B cell (primary cell): Measurements from ENCODE around the gene ANAPC5. TPM values are rescaled to one million over a fixed set of nuclear protein-coding genes. Genes with fewer than 3 reads are reported as not detected.

Experiments used
- ATAC-seq: fragments of 200-7000 bp; cut with Tn5 transposase; one replicate; pipeline ENCODE4 v1.10.0; 2021; ENCODE audit warnings: low read depth, mild to moderate bottlenecking, moderate number of reproducible peaks, moderate library complexity
- CTCF ChIA-PET: fragments of 350-600 bp; sonication (Branson Sonifier 250); formaldehyde crosslinking; loops from one replicate; lab custom pipeline; 2021; ENCODE audit warnings: antibody characterized with exemption, inconsistent platforms; lab: Charles Lee
- POLR2A ChIA-PET: fragments of 350-600 bp; sonication (Branson Sonifier 250); formaldehyde crosslinking; loops from one replicate; lab custom pipeline; 2021; ENCODE audit warnings: antibody characterized with exemption; lab: Charles Lee
- DNase-seq: peaks from one replicate; pipeline ENCODE4 v3.0.0; 2013
- H2AFZ ChIP-seq: 2 replicates; pipeline ENCODE4 v1.6.1; 2012; ENCODE audit warnings: mild to moderate bottlenecking, low read depth, low read length; ENCODE audit not compliant: insufficient read depth, poor library complexity, severe bottlenecking
- H3K27ac ChIP-seq, 2 donors: 1 replicate in 1 of 2; 2 replicates in 1 of 2; pipeline ENCODE4 v1.5.1; 2012 to 2013; ENCODE audit warnings: low read length in 2 of 2, mild to moderate bottlenecking in 2 of 2, moderate library complexity in 1 of 2
- H3K27me3 ChIP-seq, 4 experiments: fragments of 200-600 bp in 1 of 4; sonication (generic) in 1 of 4; replicated peaks in 1 of 4; 1 replicate in 2 of 4; 2 replicates in 2 of 4; pipeline versions ENCODE4 v1.6.1 to v1.7.0; 2013 to 2016; ENCODE audit warnings: low read length in 3 of 4, mild to moderate bottlenecking in 2 of 4, mixed read lengths in 1 of 4, moderate library complexity in 1 of 4; ENCODE audit not compliant: insufficient read depth in 4 of 4, control insufficient read depth in 3 of 4; ENCODE audit errors: control extremely low read depth in 1 of 4
- H3K36me3 ChIP-seq, 2 experiments: replicated peaks in 1 of 2; 1 replicate in 1 of 2; 2 replicates in 1 of 2; pipeline versions ENCODE4 v1.6.1 to v1.7.1; 2013; ENCODE audit warnings: low read length in 1 of 2; ENCODE audit not compliant: insufficient read depth in 2 of 2, control insufficient read depth in 1 of 2; ENCODE audit errors: control extremely low read depth in 1 of 2, extremely low read depth in 1 of 2
- H3K4me1 ChIP-seq, 2 donors: fragments of 200-600 bp in 1 of 2; sonication (generic) in 1 of 2; 1 replicate in 1 of 2; 2 replicates in 1 of 2; pipeline versions ENCODE4 v1.5.1 to v1.6.1; 2013 to 2017; ENCODE audit warnings: low read length in 2 of 2; ENCODE audit not compliant: control insufficient read depth in 2 of 2, insufficient read depth in 2 of 2
- H3K4me2 ChIP-seq: replicated peaks from 2 replicates; pipeline ENCODE3; 2012; ENCODE audit warnings: mild to moderate bottlenecking, low read depth, low read length; ENCODE audit not compliant: poor library complexity, severe bottlenecking
- H3K4me3 ChIP-seq, 5 experiments: fragments of 200-600 bp in 1 of 5; sonication (generic) in 1 of 5; 1 replicate in 3 of 5; 2 replicates in 2 of 5; pipeline versions ENCODE4 v1.5.1 to v1.7.0; 2011 to 2016; ENCODE audit warnings: low read length in 4 of 5, mild to moderate bottlenecking in 4 of 5, low read depth in 2 of 5, control low read depth in 1 of 5, moderate library complexity in 1 of 5; ENCODE audit not compliant: insufficient read depth in 1 of 5; ENCODE audit errors: control extremely low read depth in 1 of 5, extremely low read depth in 1 of 5
- H3K79me2 ChIP-seq: fragments of 200-600 bp; sonication (generic); one replicate; pipeline ENCODE4 v1.6.0; 2016; ENCODE audit warnings: low read length; ENCODE audit not compliant: control insufficient read depth, insufficient read depth
- H3K9ac ChIP-seq: fragments of 200-600 bp; sonication (generic); 2 replicates; pipeline ENCODE4 v1.6.1; 2017; ENCODE audit warnings: mild to moderate bottlenecking, low read length, moderate library complexity
- H3K9me3 ChIP-seq, 3 donors: one replicate each; pipeline versions ENCODE4 v1.6.1 to v1.7.1; 2013; ENCODE audit warnings: low read length in 2 of 3; ENCODE audit not compliant: control insufficient read depth in 2 of 3, insufficient read depth in 1 of 3; ENCODE audit errors: control extremely low read depth in 1 of 3
- H4K20me1 ChIP-seq: 2 replicates; pipeline ENCODE4 v1.6.0; 2012; ENCODE audit warnings: mild to moderate bottlenecking, low read length; ENCODE audit not compliant: insufficient read depth, control insufficient read depth, poor library complexity, severe bottlenecking
- H3K27ac Mint-ChIP-seq: one replicate; pipeline ENCODE4 v1.8.0; 2021; ENCODE audit warnings: mixed read lengths
- H3K27me3 Mint-ChIP-seq: one replicate; pipeline ENCODE4 v1.8.0; 2021; ENCODE audit warnings: mixed read lengths
- H3K4me1 Mint-ChIP-seq: one replicate; pipeline ENCODE4 v1.8.0; 2021; ENCODE audit warnings: mixed read lengths
- H3K4me3 Mint-ChIP-seq: one replicate; pipeline ENCODE4 v1.8.0; 2021; ENCODE audit warnings: mixed read lengths
- H3K9me3 Mint-ChIP-seq: one replicate; pipeline ENCODE4 v1.8.0; 2022; ENCODE audit warnings: mixed read lengths; ENCODE audit not compliant: insufficient read depth
- EZH2 ChIP-seq: IDR thresholded peaks from 2 replicates; pipeline ENCODE4 v1.6.1; 2012; ENCODE audit warnings: borderline replicate concordance, low read depth, mild to moderate bottlenecking, moderate library complexity, low read length; ENCODE audit not compliant: insufficient read depth, poor library complexity, severe bottlenecking
- WGBS: methylation state at CpG from one replicate; pipeline ENCODE4 v1.1.5; 2013; ENCODE audit warnings: missing lambda C conversion rate; ENCODE audit not compliant: insufficient coverage; 5-methylcytosine and 5-hydroxymethylcytosine counted together
- intact Hi-C: fragments of 100-400 bp; cut with micrococcal nuclease; formaldehyde crosslinking; loops from one replicate; pipeline ENCODE4 v1.10.0; 2022
- polyA plus RNA-seq: library from polyadenylated mRNA; depleted of rRNA; stranded (reverse); fragments of >200 nt; gene quantifications from 2 replicates; pipeline ENCODE4 v1.2.3, GENCODE V29; 2012
- total RNA-seq, 2 donors: library from RNA; stranded (reverse); fragments of 120-200 nt in 1 of 2; gene quantifications; 1 replicate in 1 of 2; 2 replicates in 1 of 2; pipeline versions ENCODE4 v1.2.3 to v1.2.4, GENCODE V29; 2013 to 2022
- TF ChIP-seq, protein P1 (sequence below): fragments of 200-600 bp; IDR thresholded peaks from one replicate; pipeline ENCODE4 v1.8.0; 2022; ENCODE audit warnings: antibody characterized with exemption, mild to moderate bottlenecking

The ANAPC5 gene
- total and polyA plus RNA-seq, 2 donors (not counting 1 experiment from before 2014, with no cell fraction given) = 150 to 171 TPM

DNA sequence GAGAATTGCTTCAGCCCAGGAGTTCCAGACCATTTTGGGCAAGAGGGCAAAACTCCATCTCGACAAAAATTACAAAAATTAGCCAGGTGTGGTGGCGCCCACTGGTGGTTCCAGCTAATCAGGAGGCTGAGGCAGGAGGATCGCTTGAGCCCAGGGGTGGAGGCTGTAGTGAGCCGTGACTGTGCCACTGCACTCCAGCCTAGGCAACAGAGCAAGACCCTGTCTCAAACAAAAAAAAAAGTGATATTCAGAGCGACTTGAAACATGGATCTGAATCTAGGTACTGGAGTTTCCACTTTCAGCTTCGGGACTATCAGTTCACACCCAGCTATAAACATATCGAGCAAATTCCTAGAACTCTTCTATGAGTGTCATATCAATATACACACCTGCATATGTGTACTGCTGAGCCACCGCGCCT, 31.4 kb upstream of the ANAPC5 start:
- no peaks in the 10 kb centered on the region for H3K4me1 Mint-ChIP-seq
- H3K27me3 Mint-ChIP-seq = peaks cover 4% of the 10 kb centered on the region
- no peaks in the 10 kb centered on the region for H3K9me3 Mint-ChIP-seq
- 90% methylated on average over 5 of the region's 9 CpGs for WGBS
- DNase-seq (no peak), ATAC-seq (no peak)
- intact Hi-C loops = no loop called here
- CTCF ChIA-PET = interaction anchor here (0.6 kb wide), 1 partner anchor 119 kb away, joined by 3 read pairs; no protein-coding TSS in a partner anchor
- H3K27ac Mint-ChIP-seq = no peak overlapping the region
- no peak overlapping the region for H3K27ac ChIP-seq
- no peak overlapping the region for H3K4me3 ChIP-seq
- H3K4me3 Mint-ChIP-seq = no peak overlapping the region
- no peaks in the 10 kb centered on the region for H3K27me3 ChIP-seq
- POLR2A ChIA-PET = interaction anchor here (0.6 kb wide), 1 partner anchor 18 kb away, joined by 7 read pairs; no protein-coding TSS in a partner anchor
- no peak overlapping the region for H3K4me2 ChIP-seq
- H3K9me3 ChIP-seq = no peaks in the 10 kb centered on the region
- H3K36me3 ChIP-seq = no peaks in the 10 kb centered on the region
- TF ChIP-seq EZH2 = no peak
- TF ChIP-seq, protein P1, sequence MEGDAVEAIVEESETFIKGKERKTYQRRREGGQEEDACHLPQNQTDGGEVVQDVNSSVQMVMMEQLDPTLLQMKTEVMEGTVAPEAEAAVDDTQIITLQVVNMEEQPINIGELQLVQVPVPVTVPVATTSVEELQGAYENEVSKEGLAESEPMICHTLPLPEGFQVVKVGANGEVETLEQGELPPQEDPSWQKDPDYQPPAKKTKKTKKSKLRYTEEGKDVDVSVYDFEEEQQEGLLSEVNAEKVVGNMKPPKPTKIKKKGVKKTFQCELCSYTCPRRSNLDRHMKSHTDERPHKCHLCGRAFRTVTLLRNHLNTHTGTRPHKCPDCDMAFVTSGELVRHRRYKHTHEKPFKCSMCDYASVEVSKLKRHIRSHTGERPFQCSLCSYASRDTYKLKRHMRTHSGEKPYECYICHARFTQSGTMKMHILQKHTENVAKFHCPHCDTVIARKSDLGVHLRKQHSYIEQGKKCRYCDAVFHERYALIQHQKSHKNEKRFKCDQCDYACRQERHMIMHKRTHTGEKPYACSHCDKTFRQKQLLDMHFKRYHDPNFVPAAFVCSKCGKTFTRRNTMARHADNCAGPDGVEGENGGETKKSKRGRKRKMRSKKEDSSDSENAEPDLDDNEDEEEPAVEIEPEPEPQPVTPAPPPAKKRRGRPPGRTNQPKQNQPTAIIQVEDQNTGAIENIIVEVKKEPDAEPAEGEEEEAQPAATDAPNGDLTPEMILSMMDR = no peak
- H4K20me1 ChIP-seq = no peaks in the 10 kb centered on the region
- no peak overlapping the region for H2AFZ ChIP-seq
- no peaks in the 10 kb centered on the region for H3K4me1 ChIP-seq
- H3K9ac ChIP-seq = no peak overlapping the region
- no peaks in the 10 kb centered on the region for H3K79me2 ChIP-seq

DNA sequence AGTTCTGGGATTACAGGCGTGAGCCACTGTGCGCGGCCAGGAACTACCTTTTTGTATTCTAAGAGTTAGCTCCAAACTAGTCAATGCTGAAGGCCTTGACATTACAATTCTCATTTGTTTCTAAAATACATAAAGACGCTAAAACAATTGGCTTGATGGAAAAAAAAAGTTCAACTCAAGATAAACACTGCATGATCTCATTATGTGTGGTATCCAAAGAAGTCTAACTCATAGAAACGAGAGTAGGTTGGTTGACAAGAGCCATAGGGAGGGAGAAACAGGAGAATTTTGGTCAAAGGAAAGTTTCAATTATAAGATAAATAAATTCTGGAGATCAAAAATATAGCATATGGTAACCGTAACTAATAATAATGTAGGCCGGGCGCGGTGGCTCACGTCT, 27.7 kb upstream of the ANAPC5 start:
- ATAC-seq (no peak), DNase-seq (no peak)
- intact Hi-C loops = no loop called here
- H3K27me3 Mint-ChIP-seq = peaks cover 7% of the 10 kb centered on the region
- Histone ChIP-seq H3K4me1 (no peaks in the 10 kb centered on the region), H3K9ac (no peak overlapping the region), H4K20me1 (no peaks in the 10 kb centered on the region), H3K4me3 (no peak overlapping the region), H3K36me3 (no peaks in the 10 kb centered on the region), H3K9me3 (peaks cover 0 to 5% (median 0%) of the 10 kb centered on the region in 3 donors), H2AFZ (no peak overlapping the region), H3K79me2 (no peaks in the 10 kb centered on the region), H3K4me2 (no peak overlapping the region), H3K27ac (no peak overlapping the region), H3K27me3 (peaks cover 0 to 2% (median 0%) of the 10 kb centered on the region in 4 experiments)
- 96% methylated on average over 4 of the region's 10 CpGs for WGBS
- no peaks in the 10 kb centered on the region for H3K9me3 Mint-ChIP-seq
- ChIA-PET POLR2A (no interaction called here), CTCF (no interaction called here)
- H3K4me1 Mint-ChIP-seq = no peaks in the 10 kb centered on the region
- H3K27ac Mint-ChIP-seq = no peak overlapping the region
- TF ChIP-seq EZH2 = no peak
- TF ChIP-seq, protein P1 = no peak
- no peak overlapping the region for H3K4me3 Mint-ChIP-seq
